H1 (cell line): ENCODE results near the gene BNIP2. TPM values are rescaled to one million over a fixed set of nuclear protein-coding genes. Genes with fewer than 3 reads are reported as not detected.
A peak's percentile ranks its signal among the peaks of the same experiment; 100 is the strongest.

ENCODE experiments used
- CTCF ChIA-PET: fragments of 300-600 bp; sonication (Branson Sonifier 250); formaldehyde crosslinking; loops from one replicate; lab custom pipeline; 2021; ENCODE audit not compliant: partially characterized antibody; lab: Charles Lee
- POLR2A ChIA-PET: fragments of 300-600 bp; sonication (Branson Sonifier 250); formaldehyde crosslinking; loops from one replicate; lab custom pipeline; 2021; ENCODE audit warnings: inconsistent platforms; ENCODE audit not compliant: partially characterized antibody; lab: Charles Lee
- DNase-seq, 2 experiments: peaks; one replicate each; pipeline versions ENCODE4 v3.0.0 to v3.0.0-alpha.2; 2010 to 2022; ENCODE audit warnings: low spot score in 2 of 2, low read depth in 1 of 2, mixed read lengths in 1 of 2
- FAIRE-seq: peaks from 2 replicates; lab custom pipeline; 2011; peaks lifted over from hg19 to GRCh38; lab: Jason Lieb, UNC
- H2AFZ ChIP-seq: 2 replicates; pipeline ENCODE4 v1.8.1; 2012; ENCODE audit warnings: low read length, inconsistent platforms
- H2AK5ac ChIP-seq: 2 replicates; pipeline ENCODE4 v1.6.1; 2013; ENCODE audit warnings: low read depth, low read length
- H2BK120ac ChIP-seq: replicated peaks from 2 replicates; pipeline ENCODE3; 2013; ENCODE audit warnings: low read depth, low read length, inconsistent platforms
- H2BK12ac ChIP-seq: 2 replicates; pipeline ENCODE4 v1.6.1; 2013; ENCODE audit warnings: low read depth, low read length
- H2BK15ac ChIP-seq: 2 replicates; pipeline ENCODE4 v1.6.1; 2013; ENCODE audit warnings: low read length
- H2BK20ac ChIP-seq: 2 replicates; pipeline ENCODE4 v1.6.1; 2013; ENCODE audit warnings: low read length
- H2BK5ac ChIP-seq: 2 replicates; pipeline ENCODE4 v1.6.1; 2013; ENCODE audit warnings: low read depth, low read length
- H3K14ac ChIP-seq: 2 replicates; pipeline ENCODE4 v1.6.1; 2013; ENCODE audit warnings: inconsistent platforms; ENCODE audit not compliant: insufficient read length
- H3K18ac ChIP-seq: 2 replicates; pipeline ENCODE4 v1.6.1; 2013; ENCODE audit warnings: low read length; ENCODE audit errors: extremely low read depth
- H3K23ac ChIP-seq: 2 replicates; pipeline ENCODE4 v1.6.1; 2013; ENCODE audit warnings: inconsistent platforms; ENCODE audit not compliant: insufficient read length
- H3K23me2 ChIP-seq: 2 replicates; pipeline ENCODE4 v1.6.1; 2013; ENCODE audit warnings: low read depth, low read length
- H3K27ac ChIP-seq: 2 replicates; pipeline ENCODE4 v1.6.1; 2011; ENCODE audit warnings: low read depth, low read length, inconsistent platforms
- H3K27me3 ChIP-seq, 4 experiments: replicated peaks in 1 of 4; 1 replicate in 1 of 4; 2 replicates in 3 of 4; pipeline versions ENCODE4 v1.6.1 to v1.8.1; 2011 to 2013; ENCODE audit warnings: low read length in 3 of 4, mild to moderate bottlenecking in 3 of 4, inconsistent platforms in 2 of 4, mixed read lengths in 2 of 4, moderate library complexity in 1 of 4; ENCODE audit not compliant: control insufficient read depth in 3 of 4, insufficient read depth in 3 of 4; ENCODE audit errors: extremely low read depth in 1 of 4
- H3K36me3 ChIP-seq, 4 experiments: 2 replicates each; pipeline versions ENCODE4 v1.6.1 to v1.8.1; 2011 to 2013; ENCODE audit warnings: mild to moderate bottlenecking in 4 of 4, low read length in 3 of 4, moderate library complexity in 2 of 4, control low read depth in 1 of 4, inconsistent platforms in 1 of 4; ENCODE audit not compliant: insufficient read depth in 4 of 4, control insufficient read depth in 2 of 4
- H3K4ac ChIP-seq: replicated peaks from 2 replicates; pipeline ENCODE3; 2013; ENCODE audit warnings: low read length, low read depth, mixed read lengths, inconsistent platforms; ENCODE audit not compliant: insufficient read length
- H3K4me1 ChIP-seq, 4 experiments: replicated peaks in 1 of 4; 1 replicate in 1 of 4; 2 replicates in 3 of 4; pipeline versions ENCODE4 v1.6.1 to v1.8.1; 2011 to 2013; ENCODE audit warnings: low read length in 3 of 4, inconsistent platforms in 2 of 4, mixed read lengths in 1 of 4; ENCODE audit not compliant: insufficient read depth in 4 of 4, control insufficient read depth in 3 of 4
- H3K4me2 ChIP-seq, 2 experiments: 2 replicates each; pipeline versions ENCODE4 v1.6.1 to v1.8.1; 2011 to 2013; ENCODE audit warnings: low read depth in 2 of 2, low read length in 2 of 2, control low read depth in 1 of 2, inconsistent platforms in 1 of 2, mild to moderate bottlenecking in 1 of 2; ENCODE audit not compliant: insufficient read depth in 1 of 2
- H3K4me3 ChIP-seq, 4 experiments: fragments of 200-600, 300-600 bp in 1 of 4; sonication (generic), shearing (Covaris generic), sonication (Bioruptor Twin) in 1 of 4; 2 replicates each; pipeline versions ENCODE4 v1.5.1 to v1.8.1; 2011 to 2016; ENCODE audit warnings: low read length in 4 of 4, low read depth in 3 of 4, control low read depth in 2 of 4, inconsistent platforms in 2 of 4, mild to moderate bottlenecking in 2 of 4, mixed read lengths in 1 of 4, moderate library complexity in 1 of 4; ENCODE audit not compliant: insufficient read depth in 2 of 4; ENCODE audit errors: extremely low read depth in 1 of 4
- H3K56ac ChIP-seq: replicated peaks from 2 replicates; pipeline ENCODE3; 2013; ENCODE audit warnings: low read depth, mild to moderate bottlenecking, mixed read lengths, low read length, inconsistent platforms; ENCODE audit not compliant: insufficient read length
- H3K79me1 ChIP-seq: 2 replicates; pipeline ENCODE4 v1.6.1; 2013; ENCODE audit warnings: low read depth, low read length, control low read depth
- H3K79me2 ChIP-seq, 2 experiments: 2 replicates each; pipeline versions ENCODE4 v1.6.1 to v1.8.1; 2012 to 2013; ENCODE audit warnings: low read length in 2 of 2, mild to moderate bottlenecking in 2 of 2, inconsistent platforms in 1 of 2; ENCODE audit not compliant: insufficient read depth in 2 of 2, control insufficient read depth in 1 of 2
- H3K9ac ChIP-seq, 4 experiments: replicated peaks in 1 of 4; 1 replicate in 1 of 4; 2 replicates in 3 of 4; pipeline versions ENCODE4 v1.6.1 to v1.8.1; 2011 to 2013; ENCODE audit warnings: low read depth in 3 of 4, low read length in 3 of 4, control low read depth in 2 of 4, mild to moderate bottlenecking in 2 of 4, moderate library complexity in 2 of 4, inconsistent platforms in 1 of 4; ENCODE audit errors: extremely low read depth in 1 of 4
- H3K9me3 ChIP-seq, 2 experiments: 2 replicates each; pipeline versions ENCODE4 v1.6.1 to v1.8.1; 2012 to 2013; ENCODE audit warnings: mild to moderate bottlenecking in 2 of 2, moderate library complexity in 2 of 2, control low read depth in 1 of 2, inconsistent platforms in 1 of 2, low read depth in 1 of 2, low read length in 1 of 2, mixed read lengths in 1 of 2; ENCODE audit not compliant: insufficient read depth in 2 of 2
- H4K20me1 ChIP-seq, 2 experiments: replicated peaks in 1 of 2; 2 replicates each; pipeline versions ENCODE3 to v1.8.1; 2011 to 2013; ENCODE audit warnings: inconsistent platforms in 2 of 2, low read length in 2 of 2, mild to moderate bottlenecking in 1 of 2; ENCODE audit not compliant: insufficient read depth in 2 of 2, control insufficient read depth in 1 of 2
- H4K5ac ChIP-seq: 2 replicates; pipeline ENCODE4 v1.6.1; 2013; ENCODE audit warnings: low read length, low read depth, mixed read lengths, inconsistent platforms; ENCODE audit not compliant: insufficient read length
- H4K8ac ChIP-seq: 2 replicates; pipeline ENCODE4 v1.8.0; 2013; ENCODE audit warnings: mild to moderate bottlenecking, moderate library complexity, low read length, inconsistent platforms; ENCODE audit not compliant: insufficient read depth; ENCODE audit errors: extremely low read depth
- H4K91ac ChIP-seq: replicated peaks from 2 replicates; pipeline ENCODE3; 2013; ENCODE audit warnings: low read length, mixed read lengths, inconsistent platforms; ENCODE audit not compliant: insufficient read length
- BACH1 ChIP-seq: IDR thresholded peaks from 2 replicates; pipeline ENCODE4 v1.6.1; 2012; ENCODE audit warnings: low read length, improper control_type of control experiment
- CBX5 ChIP-seq: fragments of 300-800, 300-1000 bp; sonication (generic); IDR thresholded peaks from 2 replicates; pipeline ENCODE4 v1.7.1; 2016; ENCODE audit warnings: antibody characterized with exemption, low read length, low read depth
- JUND ChIP-seq: IDR thresholded peaks from 2 replicates; pipeline ENCODE4 v1.6.1; 2011; ENCODE audit warnings: mild to moderate bottlenecking, improper control_type of control experiment, low read length
- NANOG ChIP-seq: IDR thresholded peaks from 2 replicates; pipeline ENCODE4 v1.6.1; 2011; ENCODE audit warnings: low read length, low read depth, mild to moderate bottlenecking, inconsistent platforms; ENCODE audit not compliant: insufficient read depth, poor library complexity, severe bottlenecking
- POLR2A ChIP-seq, 2 experiments: IDR thresholded peaks; 1 replicate in 1 of 2; 2 replicates in 1 of 2; pipeline ENCODE4 v1.6.1; 2011; ENCODE audit warnings: low read depth in 2 of 2, low read length in 2 of 2, mild to moderate bottlenecking in 2 of 2; ENCODE audit errors: control extremely low read depth in 1 of 2
- RAD21 ChIP-seq, 2 experiments: IDR thresholded peaks in 1 of 2; conservative IDR thresholded peaks in 1 of 2; 2 replicates each; pipeline ENCODE4 v1.6.1; 2011; ENCODE audit warnings: low read depth in 2 of 2, low read length in 2 of 2, improper control_type of control experiment in 1 of 2, inconsistent platforms in 1 of 2, mild to moderate bottlenecking in 1 of 2, moderate library complexity in 1 of 2
- RNF2 ChIP-seq: fragments of 200-900, 300-1000 bp; sonication (generic); IDR thresholded peaks from 2 replicates; pipeline ENCODE4 v1.7.1; 2016; ENCODE audit warnings: borderline replicate concordance, low read depth, mild to moderate bottlenecking, antibody characterized with exemption, low read length; ENCODE audit not compliant: poor library complexity, severe bottlenecking; ENCODE audit errors: missing control alignments
- TBP ChIP-seq: IDR thresholded peaks from 2 replicates; pipeline ENCODE4 v1.6.1; 2011; ENCODE audit warnings: low read depth, low read length, improper control_type of control experiment
- WGBS, 2 experiments: shearing (Covaris generic) in 1 of 2; methylation state at CpG; one replicate each; pipeline versions ENCODE4 v1.1.6 to v1.1.7; 2013 to 2015; ENCODE audit warnings: low lambda C conversion rate in 2 of 2, mixed read lengths in 2 of 2, inconsistent platforms in 1 of 2, low coverage in 1 of 2, missing lambda C conversion rate in 1 of 2; ENCODE audit not compliant: insufficient replicate concordance in 2 of 2, insufficient coverage in 1 of 2, insufficient read length in 1 of 2; ENCODE audit errors: extremely low coverage in 1 of 2, missing lambda C conversion rate in 1 of 2; 5-methylcytosine and 5-hydroxymethylcytosine counted together
- polyA plus RNA-seq, 7 experiments: library from polyadenylated mRNA; depleted of rRNA in 3 of 7; stranded (reverse) in 5 of 7; unstranded in 2 of 7; fragments of >200 nt in 5 of 7; fragments of 200-250 nt in 2 of 7; gene quantifications; 1 replicate in 5 of 7; 2 replicates in 1 of 7; 4 replicates in 1 of 7; pipeline versions ENCODE4 v1.2.1 to v1.2.3, GENCODE V29; 2011 to 2013; ENCODE audit warnings: missing spikeins in 2 of 7, mixed read lengths in 2 of 7
- total RNA-seq: library from RNA; stranded (reverse); fragmentation: NEBNext Ultra II Directional; extraction: Animal tissue kit (Norgen Biotek cat#: 25700); gene quantifications from 2 replicates; pipeline ENCODE4 v1.2.1, GENCODE V29; 2021
- TF ChIP-seq, protein P1 (sequence below): IDR thresholded peaks from 2 replicates; pipeline ENCODE4 v1.6.1; 2011; ENCODE audit warnings: low read length, improper control_type of control experiment
- TF ChIP-seq, protein P2 (sequence below), 3 experiments: IDR thresholded peaks; 1 replicate in 2 of 3; 2 replicates in 1 of 3; pipeline versions ENCODE4 v1.5.1 to v1.6.1; 2011; ENCODE audit warnings: low read length in 3 of 3, mild to moderate bottlenecking in 3 of 3, inconsistent platforms in 2 of 3, low read depth in 1 of 3, moderate library complexity in 1 of 3; ENCODE audit not compliant: insufficient read depth in 1 of 3; ENCODE audit errors: control extremely low read depth in 1 of 3

BNIP2 gene
- total and polyA plus RNA-seq, 2 of the 8 experiments (the other 6 are each of a cell fraction or from before 2014, with no cell fraction given): 11.8 to 40.6 TPM

DNA sequence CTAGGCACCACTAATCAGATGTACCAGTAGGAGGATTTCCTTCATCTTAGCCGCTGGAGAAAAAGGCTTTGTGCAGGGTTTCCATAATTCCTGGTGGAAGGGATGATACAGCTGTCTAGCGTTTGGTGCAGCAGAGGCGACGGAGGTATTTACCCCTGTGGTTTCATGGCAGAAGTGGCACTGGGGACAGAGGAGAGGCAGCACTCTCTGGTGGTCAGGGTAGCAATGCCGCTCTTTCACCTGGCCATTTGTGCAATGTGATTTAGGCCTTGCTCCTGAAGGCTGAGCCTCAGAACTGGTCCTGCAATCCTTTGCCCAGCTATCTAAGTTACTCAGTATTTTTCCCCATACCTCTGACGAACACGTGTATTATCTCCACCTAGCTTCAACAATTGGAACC is 47.1 kb upstream of the BNIP2 start:
- Histone ChIP-seq H3K56ac (no peak overlapping the region), H2AFZ (no peak overlapping the region), H3K4me1 (no peaks in the 10 kb centered on the region), H2AK5ac (no peak overlapping the region), H3K36me3 (no peaks in the 10 kb centered on the region), H3K4me3 (no peak overlapping the region), H4K5ac (no peak overlapping the region), H4K8ac (no peak overlapping the region), H3K79me1 (no peaks in the 10 kb centered on the region), H3K23ac (no peak overlapping the region), H4K91ac (no peak overlapping the region), H3K14ac (no peak overlapping the region), H2BK15ac (no peak overlapping the region), H3K9ac (no peak overlapping the region), H2BK12ac (no peak overlapping the region), H3K4ac (no peak overlapping the region), H3K27me3 (no peaks in the 10 kb centered on the region), H3K18ac (no peak overlapping the region), H3K4me2 (no peak overlapping the region), H3K27ac (no peak overlapping the region), H4K20me1 (no peaks in the 10 kb centered on the region), H2BK20ac (no peak overlapping the region), H2BK5ac (no peak overlapping the region), H2BK120ac (no peak overlapping the region), H3K9me3 (no peaks in the 10 kb centered on the region), H3K23me2 (no peaks in the 10 kb centered on the region), H3K79me2 (no peaks in the 10 kb centered on the region)
- FAIRE-seq (no peak), DNase-seq (no peak)
- POLR2A ChIA-PET: no interaction called here
- CTCF ChIA-PET: interaction anchor here (1.0 to 3.7 kb wide), 4 partner anchors 11 to 26 kb away, joined by 3 to 29 read pairs (median 11); no protein-coding TSS in a partner anchor
- 88% methylated on average over 7 of the region's 7 CpGs; no CpG with 5 or more reads in 1 of the 2 experiments for WGBS, 2 experiments
- TF ChIP-seq BACH1 (no peak), JUND (no peak), NANOG (no peak), TBP (no peak), CBX5 (no peak), POLR2A (IDR thresholded peaks at IDR 0.05; ENCODE audit: control extremely low read depth in 1 of 2, low read depth in 2 of 2, low read length in 2 of 2) (no peak), RAD21 (IDR thresholded peaks at IDR 0.05 in 1 of 2, conservative IDR thresholded peaks at IDR 0.05 in 1 of 2; ENCODE audit: low read depth in 2 of 2, low read length in 2 of 2) (peak; percentile 44 to 49), RNF2 (no peak)
- TF ChIP-seq, protein P1, sequence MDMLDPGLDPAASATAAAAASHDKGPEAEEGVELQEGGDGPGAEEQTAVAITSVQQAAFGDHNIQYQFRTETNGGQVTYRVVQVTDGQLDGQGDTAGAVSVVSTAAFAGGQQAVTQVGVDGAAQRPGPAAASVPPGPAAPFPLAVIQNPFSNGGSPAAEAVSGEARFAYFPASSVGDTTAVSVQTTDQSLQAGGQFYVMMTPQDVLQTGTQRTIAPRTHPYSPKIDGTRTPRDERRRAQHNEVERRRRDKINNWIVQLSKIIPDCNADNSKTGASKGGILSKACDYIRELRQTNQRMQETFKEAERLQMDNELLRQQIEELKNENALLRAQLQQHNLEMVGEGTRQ: no peak
- TF ChIP-seq, protein P2, sequence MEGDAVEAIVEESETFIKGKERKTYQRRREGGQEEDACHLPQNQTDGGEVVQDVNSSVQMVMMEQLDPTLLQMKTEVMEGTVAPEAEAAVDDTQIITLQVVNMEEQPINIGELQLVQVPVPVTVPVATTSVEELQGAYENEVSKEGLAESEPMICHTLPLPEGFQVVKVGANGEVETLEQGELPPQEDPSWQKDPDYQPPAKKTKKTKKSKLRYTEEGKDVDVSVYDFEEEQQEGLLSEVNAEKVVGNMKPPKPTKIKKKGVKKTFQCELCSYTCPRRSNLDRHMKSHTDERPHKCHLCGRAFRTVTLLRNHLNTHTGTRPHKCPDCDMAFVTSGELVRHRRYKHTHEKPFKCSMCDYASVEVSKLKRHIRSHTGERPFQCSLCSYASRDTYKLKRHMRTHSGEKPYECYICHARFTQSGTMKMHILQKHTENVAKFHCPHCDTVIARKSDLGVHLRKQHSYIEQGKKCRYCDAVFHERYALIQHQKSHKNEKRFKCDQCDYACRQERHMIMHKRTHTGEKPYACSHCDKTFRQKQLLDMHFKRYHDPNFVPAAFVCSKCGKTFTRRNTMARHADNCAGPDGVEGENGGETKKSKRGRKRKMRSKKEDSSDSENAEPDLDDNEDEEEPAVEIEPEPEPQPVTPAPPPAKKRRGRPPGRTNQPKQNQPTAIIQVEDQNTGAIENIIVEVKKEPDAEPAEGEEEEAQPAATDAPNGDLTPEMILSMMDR (IDR thresholded peaks at IDR 0.05; ENCODE audit: control extremely low read depth in 1 of 3, insufficient read depth in 1 of 3, low read depth in 1 of 3, low read length in 3 of 3): peak; percentile 54 to 63 (median 56)
